ENCODE data around the gene PSMA8.

- TF ChIP-seq, protein P1, sequence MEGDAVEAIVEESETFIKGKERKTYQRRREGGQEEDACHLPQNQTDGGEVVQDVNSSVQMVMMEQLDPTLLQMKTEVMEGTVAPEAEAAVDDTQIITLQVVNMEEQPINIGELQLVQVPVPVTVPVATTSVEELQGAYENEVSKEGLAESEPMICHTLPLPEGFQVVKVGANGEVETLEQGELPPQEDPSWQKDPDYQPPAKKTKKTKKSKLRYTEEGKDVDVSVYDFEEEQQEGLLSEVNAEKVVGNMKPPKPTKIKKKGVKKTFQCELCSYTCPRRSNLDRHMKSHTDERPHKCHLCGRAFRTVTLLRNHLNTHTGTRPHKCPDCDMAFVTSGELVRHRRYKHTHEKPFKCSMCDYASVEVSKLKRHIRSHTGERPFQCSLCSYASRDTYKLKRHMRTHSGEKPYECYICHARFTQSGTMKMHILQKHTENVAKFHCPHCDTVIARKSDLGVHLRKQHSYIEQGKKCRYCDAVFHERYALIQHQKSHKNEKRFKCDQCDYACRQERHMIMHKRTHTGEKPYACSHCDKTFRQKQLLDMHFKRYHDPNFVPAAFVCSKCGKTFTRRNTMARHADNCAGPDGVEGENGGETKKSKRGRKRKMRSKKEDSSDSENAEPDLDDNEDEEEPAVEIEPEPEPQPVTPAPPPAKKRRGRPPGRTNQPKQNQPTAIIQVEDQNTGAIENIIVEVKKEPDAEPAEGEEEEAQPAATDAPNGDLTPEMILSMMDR (conservative IDR thresholded peaks at IDR 0.05; ENCODE audit: low read length), result no peak
- no peak for TF ChIP-seq EZH2phosphoT487 (IDR thresholded peaks at IDR 0.05; ENCODE audit: borderline replicate concordance, low read depth, low read length)
Observed at GRCh38 chr18:26225915-26226228, 92.2 kb downstream of the PSMA8 start.

Data from OCI-LY7 (cell line).